ENCODE measurements around the gene XKR3.
"Not testable (repeated sequence)": the region's sequence is repeated elsewhere in the genome, so short reads cannot be mapped to it uniquely, and the experiment has no call there.

XKR3 gene

GRCh38 chr22:16824716-16825687, at the start of gene XKR3:
XKR3 (minus strand) TSS chr22:16825411; CDS start chr22:16808073, 17,338 bp downstream.
- in situ Hi-C loops (cut with HindIII; ENCODE audit: low sequenced_read_pairs), result no loop called here

GRCh38 chr22:16869640-16870039, 44.4 kb upstream of the XKR3 start:
- in situ Hi-C loops (cut with HindIII; ENCODE audit: low sequenced_read_pairs), result not testable (repeated sequence)

GRCh38 chr22:16866167-16866566, 41.0 kb upstream of the XKR3 start:
- in situ Hi-C loops (cut with HindIII; ENCODE audit: low sequenced_read_pairs), result no loop called here

- in situ Hi-C loops (cut with HindIII; ENCODE audit: low sequenced_read_pairs), result not testable (repeated sequence)
Observed at GRCh38 chr22:16856851-16857250, 31.6 kb upstream of the XKR3 start.

- in situ Hi-C loops (cut with HindIII; ENCODE audit: low sequenced_read_pairs), result no loop called here
Observed at GRCh38 chr22:16854631-16855030, 29.4 kb upstream of the XKR3 start.

- in situ Hi-C loops (cut with HindIII; ENCODE audit: low sequenced_read_pairs), result not testable (repeated sequence)
Observed at GRCh38 chr22:16851268-16851996, 26.2 kb upstream of the XKR3 start.

- in situ Hi-C loops (cut with HindIII; ENCODE audit: low sequenced_read_pairs), result no loop called here
Observed at GRCh38 chr22:16847271-16847670, 22.1 kb upstream of the XKR3 start.

- in situ Hi-C loops (cut with HindIII; ENCODE audit: low sequenced_read_pairs), result no loop called here
Observed at GRCh38 chr22:16845881-16846280, 20.7 kb upstream of the XKR3 start.

- in situ Hi-C loops (cut with HindIII; ENCODE audit: low sequenced_read_pairs), result no loop called here
Observed at GRCh38 chr22:16845465-16845864, 20.3 kb upstream of the XKR3 start.

GRCh38 chr22:16844529-16844928, 19.3 kb upstream of the XKR3 start:
- in situ Hi-C loops (cut with HindIII; ENCODE audit: low sequenced_read_pairs), result no loop called here

- in situ Hi-C loops (cut with HindIII; ENCODE audit: low sequenced_read_pairs), result no loop called here
Observed at GRCh38 chr22:16838073-16838472, 12.9 kb upstream of the XKR3 start.

GRCh38 chr22:16834971-16835370, 9.8 kb upstream of the XKR3 start:
- in situ Hi-C loops (cut with HindIII; ENCODE audit: low sequenced_read_pairs), result no loop called here

GRCh38 chr22:16831257-16831656, 6.0 kb upstream of the XKR3 start:
- in situ Hi-C loops (cut with HindIII; ENCODE audit: low sequenced_read_pairs), result no loop called here

- in situ Hi-C loops (cut with HindIII; ENCODE audit: low sequenced_read_pairs), result no loop called here
Observed at GRCh38 chr22:16829985-16830384, 4.8 kb upstream of the XKR3 start.

GRCh38 chr22:16828876-16829275, 3.7 kb upstream of the XKR3 start:
- in situ Hi-C loops (cut with HindIII; ENCODE audit: low sequenced_read_pairs), result no loop called here

GRCh38 chr22:16827506-16827905, 2.3 kb upstream of the XKR3 start:
- in situ Hi-C loops (cut with HindIII; ENCODE audit: low sequenced_read_pairs), result no loop called here

GRCh38 chr22:16819249-16819648, 6.0 kb downstream of the XKR3 start:
- in situ Hi-C loops (cut with HindIII; ENCODE audit: low sequenced_read_pairs), result no loop called here

GRCh38 chr22:16818538-16818937, 6.7 kb downstream of the XKR3 start:
- in situ Hi-C loops (cut with HindIII; ENCODE audit: low sequenced_read_pairs), result no loop called here

- in situ Hi-C loops (cut with HindIII; ENCODE audit: low sequenced_read_pairs), result no loop called here
Observed at GRCh38 chr22:16815073-16815472, 10.1 kb downstream of the XKR3 start.

GRCh38 chr22:16810188-16810802, 14.9 kb downstream of the XKR3 start:
- in situ Hi-C loops (cut with HindIII; ENCODE audit: low sequenced_read_pairs), result no loop called here

- in situ Hi-C loops (cut with HindIII; ENCODE audit: low sequenced_read_pairs), result no loop called here
Observed at GRCh38 chr22:16808744-16809143, 16.5 kb downstream of the XKR3 start.
